Sigmoid colon (tissue), 4 donors: ENCODE data around the gene TEX36.

Source experiments
- CTCF ChIP-seq, 4 experiments: fragments of 450-650 bp in 3 of 4; fragments of 200-600 bp in 1 of 4; IDR thresholded peaks; one replicate each; pipeline ENCODE4 v1.5.1; 2016 to 2019; ENCODE audit warnings: antibody characterized with exemption in 4 of 4, mild to moderate bottlenecking in 3 of 4, moderate library complexity in 2 of 4
- POLR2AphosphoS5 ChIP-seq, 4 donors: sonication (generic); formaldehyde crosslinking; IDR thresholded peaks; one replicate each; pipeline ENCODE4 v1.6.1; 2017; ENCODE audit warnings: antibody characterized with exemption in 4 of 4

GRCh38 chr10:125608474-125608873 lies 74.5 kb downstream of the TEX36 start:
- TF ChIP-seq CTCF (IDR thresholded peaks at IDR 0.05): no peak
- TF ChIP-seq POLR2AphosphoS5 (IDR thresholded peaks at IDR 0.05): no peak
